ENCODE data around the gene PJVK.

The PJVK gene

DNA sequence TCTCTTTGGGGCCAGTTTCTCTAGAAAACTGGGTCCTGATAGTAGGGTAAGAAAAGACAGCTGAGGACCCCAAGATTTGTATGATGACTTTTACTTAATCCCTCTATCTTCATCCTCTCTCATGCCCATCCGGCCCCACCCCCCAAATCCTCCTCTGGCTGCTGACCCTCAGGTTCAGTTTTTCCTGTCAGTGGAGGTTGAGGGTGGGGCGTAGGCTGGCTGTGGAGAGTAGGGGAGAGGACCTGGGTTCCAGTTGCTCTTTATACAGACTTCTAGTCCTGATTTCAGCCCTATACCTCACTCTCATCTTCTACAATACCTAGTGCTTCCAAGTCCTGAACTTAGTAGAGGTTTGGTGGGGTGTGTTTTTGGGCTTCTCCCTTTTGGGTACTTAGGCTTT, 57.5 kb downstream of the PJVK start:
- no peak overlapping the region for H3K4me3 ChIP-seq
- intact Hi-C loops (cut with DNase I; ENCODE audit: low total_unique reads): no loop called here
- peaks cover 17 to 68% (median 19%) of the 10 kb centered on the region in 3 donors for H3K36me3 ChIP-seq
- H3K4me1 ChIP-seq: no peaks in the 10 kb centered on the region
- DNase-seq: no peak
- H3K9me3 ChIP-seq: no peaks in the 10 kb centered on the region
- no peak overlapping the region for H3K27ac ChIP-seq
- no peak for TF ChIP-seq CTCF (IDR thresholded peaks at IDR 0.05)
- H3K27me3 ChIP-seq: no peaks in the 10 kb centered on the region

DNA sequence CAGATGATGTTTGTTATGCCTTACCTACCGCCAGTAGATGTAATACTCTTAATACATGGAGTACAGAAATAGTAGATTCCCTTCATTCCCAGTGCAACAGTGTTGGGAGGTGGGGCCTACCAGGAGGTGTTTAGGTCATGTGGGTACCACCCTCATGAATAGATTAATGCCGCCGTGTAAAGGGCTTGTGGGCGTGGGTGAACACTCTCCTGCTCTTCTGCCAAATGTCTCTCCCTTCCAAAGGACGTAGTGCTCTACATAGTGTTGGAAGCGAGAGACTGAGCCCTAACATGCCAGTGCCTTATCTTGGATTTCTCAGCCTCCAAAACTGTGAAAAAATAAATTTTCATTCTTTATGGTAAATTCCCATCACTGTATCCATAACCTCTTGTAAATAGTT, 59.2 kb downstream of the PJVK start:
- Histone ChIP-seq H3K9me3 (no peaks in the 10 kb centered on the region), H3K4me1 (no peaks in the 10 kb centered on the region), H3K27me3 (no peaks in the 10 kb centered on the region), H3K4me3 (no peak overlapping the region), H3K27ac (no peak overlapping the region), H3K36me3 (peaks cover 0 to 50% (median 5%) of the 10 kb centered on the region in 3 donors)
- intact Hi-C loops (cut with DNase I; ENCODE audit: low total_unique reads): no loop called here
- DNase-seq: no peak
- no peak for TF ChIP-seq CTCF (IDR thresholded peaks at IDR 0.05)
